EL (cell line): ENCODE data around the gene AZU1.

Experiments
- DNase-seq: peaks from one replicate; pipeline ENCODE4 v3.0.0-alpha.2; 2016

AZU1 gene, protein sequence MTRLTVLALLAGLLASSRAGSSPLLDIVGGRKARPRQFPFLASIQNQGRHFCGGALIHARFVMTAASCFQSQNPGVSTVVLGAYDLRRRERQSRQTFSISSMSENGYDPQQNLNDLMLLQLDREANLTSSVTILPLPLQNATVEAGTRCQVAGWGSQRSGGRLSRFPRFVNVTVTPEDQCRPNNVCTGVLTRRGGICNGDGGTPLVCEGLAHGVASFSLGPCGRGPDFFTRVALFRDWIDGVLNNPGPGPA

DNA sequence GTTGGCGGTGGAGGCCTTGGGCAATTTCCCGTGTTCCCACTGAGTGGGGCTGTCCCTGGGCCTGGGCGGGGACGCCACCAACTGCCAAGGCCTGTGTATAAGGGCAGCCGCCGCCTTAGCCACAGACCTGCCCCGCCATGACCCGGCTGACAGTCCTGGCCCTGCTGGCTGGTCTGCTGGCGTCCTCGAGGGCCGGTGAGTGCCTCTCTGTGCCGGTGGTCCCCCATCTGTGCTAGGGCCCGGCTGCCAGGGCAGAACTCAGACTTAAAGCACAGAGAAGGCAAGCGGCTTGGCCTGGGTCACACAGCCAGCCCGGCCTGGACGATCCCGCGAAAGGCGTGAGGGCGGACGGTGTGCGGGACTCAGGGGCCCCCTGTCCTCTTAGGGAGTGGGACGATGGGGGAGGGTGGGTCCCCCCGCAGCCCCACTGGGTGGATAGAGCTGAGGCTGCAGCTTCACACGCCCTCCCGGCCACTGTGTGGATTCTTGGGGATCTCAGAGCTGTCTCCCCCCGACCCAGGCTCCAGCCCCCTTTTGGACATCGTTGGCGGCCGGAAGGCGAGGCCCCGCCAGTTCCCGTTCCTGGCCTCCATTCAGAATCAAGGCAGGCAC lies at the start of gene AZU1:
Gene AZU1 (plus strand): TSS at position 128 of the 612 bp plus-strand sequence. CDS start 10 bp downstream, at position 138.
- DNase-seq, result no peak

GRCh38 chr19:778910-779653 lies 48.6 kb upstream of the AZU1 start:
- DNase-seq, result peak; percentile 96

- DNase-seq, result no peak
These were observed 46.7 kb upstream of the AZU1 start for GRCh38 chr19:780935-781334.

GRCh38 chr19:781800-782184 lies 45.8 kb upstream of the AZU1 start:
- no peak for DNase-seq

DNA sequence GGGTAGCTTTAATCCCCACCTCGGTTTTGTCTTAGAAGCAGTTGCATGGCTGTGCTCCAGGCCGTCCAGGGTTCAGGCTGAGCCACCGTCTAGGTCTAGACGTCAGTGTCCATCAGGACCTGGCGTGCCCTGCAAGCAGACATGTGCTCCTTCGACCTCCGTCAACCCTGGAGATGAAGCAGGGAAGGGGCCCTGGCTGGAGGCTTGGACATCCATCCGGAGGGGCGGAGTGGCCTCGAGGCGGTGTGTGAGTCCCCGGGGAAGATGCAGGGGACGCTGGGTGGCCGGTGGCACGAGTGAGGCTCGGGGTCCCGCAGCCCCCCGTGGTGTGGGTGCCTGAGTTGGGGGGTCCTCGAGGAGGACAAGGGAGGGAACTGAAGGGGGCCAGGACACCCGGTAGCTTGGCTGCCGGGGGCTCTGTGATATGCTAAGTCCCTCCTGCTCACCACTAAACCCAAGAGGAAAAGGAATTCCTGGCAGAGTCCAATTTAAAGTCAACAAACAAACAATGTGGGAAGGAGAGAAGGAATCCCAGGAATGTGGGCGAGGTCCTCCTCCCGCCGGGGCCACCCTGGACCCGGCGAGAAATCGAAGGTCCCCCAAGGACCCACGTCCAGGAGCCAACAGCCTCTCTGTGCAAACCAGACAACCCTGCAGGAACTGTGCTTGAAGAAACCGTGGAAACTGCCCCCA lies 45.3 kb upstream of the AZU1 start:
- DNase-seq, result peak; percentile 88

GRCh38 chr19:782878-783668 lies 44.6 kb upstream of the AZU1 start:
- no peak for DNase-seq

DNA sequence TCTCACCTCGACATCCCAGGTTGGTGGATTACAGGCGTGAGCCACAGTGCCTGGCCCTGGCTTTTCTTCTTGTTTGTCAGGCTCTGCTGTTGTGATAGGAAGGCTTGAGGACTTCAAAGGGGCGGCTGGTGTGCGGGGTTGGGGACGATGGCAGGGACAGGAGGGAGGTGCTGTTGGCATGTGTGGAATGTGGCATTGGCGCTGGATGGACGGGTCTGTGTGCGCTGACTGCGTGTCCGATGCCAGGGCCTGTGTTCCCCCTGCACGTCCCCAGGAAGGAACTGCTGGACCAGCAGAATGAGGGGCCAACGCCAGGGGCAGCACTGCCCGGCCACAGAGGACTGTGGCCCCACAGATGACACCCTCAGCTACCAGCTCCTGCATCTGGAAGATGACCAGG lies 43.1 kb upstream of the AZU1 start:
- no peak for DNase-seq

DNA sequence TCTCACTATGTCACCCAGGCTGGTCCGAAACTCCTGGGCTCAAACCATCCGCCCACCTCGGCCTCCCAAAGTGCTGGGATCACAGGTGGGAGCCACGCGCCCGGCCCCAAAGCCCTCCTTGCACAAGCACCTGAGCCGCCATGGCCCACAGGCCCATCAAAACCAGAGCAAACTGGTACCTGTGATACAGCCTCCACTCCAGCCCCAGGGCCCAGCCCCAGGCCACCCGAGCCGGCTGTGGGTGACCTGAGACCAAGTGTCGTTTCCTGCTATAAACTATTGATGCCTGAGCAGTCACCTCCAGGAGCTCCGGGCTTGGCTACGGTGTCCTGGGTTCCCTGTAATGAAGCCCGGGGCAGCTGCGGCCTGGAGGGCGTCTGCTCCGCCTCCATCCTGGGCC lies 40.1 kb upstream of the AZU1 start:
- DNase-seq, result no peak

- no peak for DNase-seq
These were observed 39.0 kb upstream of the AZU1 start for GRCh38 chr19:788686-788982.

- peak; percentile 39 for DNase-seq
These were observed 38.5 kb upstream of the AZU1 start for GRCh38 chr19:788983-789700.

DNA sequence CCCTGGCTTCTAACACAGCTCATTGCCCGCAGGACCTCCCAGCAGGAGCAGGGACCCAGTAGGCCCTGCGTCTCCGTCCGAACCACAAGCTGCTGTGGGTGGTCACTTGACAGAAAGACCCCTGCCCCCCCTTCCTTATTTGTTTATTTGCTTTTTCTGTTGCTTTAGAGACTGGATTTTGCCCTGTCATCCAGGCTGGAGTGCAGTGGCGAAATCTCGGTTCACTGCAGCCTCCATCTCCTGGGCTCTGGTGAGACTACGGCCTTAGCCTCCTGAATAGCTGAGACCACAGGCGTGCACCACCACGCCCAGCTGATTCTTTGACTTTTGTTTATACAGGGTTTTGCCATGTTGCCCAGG lies 38.0 kb upstream of the AZU1 start:
- DNase-seq, result no peak

GRCh38 chr19:791007-791566 lies 36.5 kb upstream of the AZU1 start:
- DNase-seq, result no peak

- no peak for DNase-seq
These were observed 35.9 kb upstream of the AZU1 start for GRCh38 chr19:791567-792305.

- DNase-seq, result no peak
These were observed 35.2 kb upstream of the AZU1 start for GRCh38 chr19:792306-792885.

GRCh38 chr19:793806-794205 lies 33.8 kb upstream of the AZU1 start:
- no peak for DNase-seq

- no peak for DNase-seq
These were observed 32.5 kb upstream of the AZU1 start for GRCh38 chr19:795073-795611.

GRCh38 chr19:795691-796581 lies 31.7 kb upstream of the AZU1 start:
- no peak for DNase-seq

GRCh38 chr19:796692-797527 lies 30.7 kb upstream of the AZU1 start, which contains the start of gene PTBP1:
Gene PTBP1, plus strand, starts transcription at chr19:797452. Its CDS starts 46 bp downstream, at chr19:797498.
- peak; percentile 100 for DNase-seq
